HG02885 (cell line): Measurements from ENCODE around the gene FBXW5.
A peak's percentile ranks its signal among the peaks of the same experiment; 100 is the strongest.

Experiments used
- ATAC-seq: cut with Tn5 transposase; IDR thresholded peaks from one replicate; pipeline ENCODE4 v1.9.1; 2021; ENCODE audit warnings: mild to moderate bottlenecking; ENCODE audit not compliant: unreplicated experiment, poor library complexity

FBXW5 gene

GRCh38 chr9:136950656-136951276 is 6.2 kb upstream of the FBXW5 start:
- ATAC-seq = no peak

- peak; percentile 89 for ATAC-seq
These were observed 5.5 kb upstream of the FBXW5 start for GRCh38 chr9:136949817-136950655.

DNA sequence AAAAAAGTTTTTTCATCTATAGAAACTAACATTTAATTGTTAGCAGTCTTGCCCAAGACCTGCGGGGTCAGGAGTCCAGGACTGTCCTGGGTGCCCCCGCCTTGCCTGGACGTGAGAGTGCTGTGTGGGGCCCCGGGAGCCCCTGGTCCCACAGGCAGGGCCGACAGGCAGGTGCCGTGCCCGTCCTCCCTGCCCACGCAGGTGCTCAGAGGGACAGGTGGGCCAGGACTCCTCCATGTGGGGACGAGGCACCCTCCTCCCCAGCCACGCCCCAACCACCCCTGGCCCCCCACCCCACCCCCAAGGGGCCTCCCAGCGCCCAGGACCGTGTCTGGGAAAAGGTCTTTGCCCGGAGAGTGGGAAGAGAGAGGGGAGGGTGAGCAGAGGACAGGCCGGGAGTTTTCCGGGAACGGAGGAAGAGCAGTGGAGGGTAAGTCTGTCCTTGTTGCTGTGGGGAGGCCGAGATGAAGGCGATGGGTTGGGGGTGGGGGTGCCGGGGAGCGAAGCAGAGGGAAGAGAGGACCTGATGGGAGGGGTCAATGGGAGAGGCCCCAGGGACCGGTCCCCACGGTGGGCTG is 4.8 kb upstream of the FBXW5 start:
- no peak for ATAC-seq

GRCh38 chr9:136947955-136948510 is 3.5 kb upstream of the FBXW5 start:
- ATAC-seq = no peak

- no peak for ATAC-seq
These were observed 2.7 kb upstream of the FBXW5 start for GRCh38 chr9:136947028-136947891.

GRCh38 chr9:136946228-136947027 is 1.9 kb upstream of the FBXW5 start:
- no peak for ATAC-seq

DNA sequence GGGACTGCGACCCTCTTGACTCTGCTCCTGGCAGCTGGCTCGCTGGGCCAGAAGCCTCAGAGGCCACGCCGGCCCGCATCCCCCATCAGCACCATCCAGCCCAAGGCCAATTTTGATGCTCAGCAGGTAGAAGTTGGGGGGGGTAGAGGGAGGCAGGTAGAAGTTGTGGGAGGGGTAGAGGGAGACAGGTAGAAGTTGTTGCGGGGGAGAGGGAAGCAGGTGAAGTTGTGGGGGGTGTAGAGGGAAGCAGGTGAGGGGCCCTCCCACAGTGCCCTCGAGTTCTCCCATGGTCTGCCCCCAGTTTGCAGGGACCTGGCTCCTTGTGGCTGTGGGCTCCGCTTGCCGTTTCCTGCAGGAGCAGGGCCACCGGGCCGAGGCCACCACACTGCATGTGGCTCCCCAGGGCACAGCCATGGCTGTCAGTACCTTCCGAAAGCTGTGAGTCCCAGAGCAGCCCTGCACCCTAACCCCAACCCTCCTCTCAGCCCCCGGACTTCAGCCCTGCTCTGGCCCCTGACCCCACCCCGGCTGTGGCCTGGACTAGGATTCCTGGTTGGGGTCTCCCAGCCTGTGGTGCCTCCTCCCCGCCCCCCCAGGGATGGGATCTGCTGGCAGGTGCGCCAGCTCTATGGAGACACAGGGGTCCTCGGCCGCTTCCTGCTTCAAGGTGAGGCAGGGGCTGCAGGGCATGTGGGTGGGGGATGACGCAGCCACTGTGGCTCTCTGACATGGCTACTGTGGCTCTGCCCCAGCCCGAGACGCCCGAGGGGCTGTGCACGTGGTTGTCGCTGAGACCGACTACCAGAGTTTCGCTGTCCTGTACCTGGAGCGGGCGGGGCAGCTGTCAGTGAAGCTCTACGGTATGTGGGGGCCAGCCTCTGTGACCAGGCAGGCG is 1.0 kb upstream of the FBXW5 start:
- ATAC-seq = no peak

- peak; percentile 38 for ATAC-seq
These were observed 373 bp downstream of the FBXW5 start for GRCh38 chr9:136944212-136944518.

DNA sequence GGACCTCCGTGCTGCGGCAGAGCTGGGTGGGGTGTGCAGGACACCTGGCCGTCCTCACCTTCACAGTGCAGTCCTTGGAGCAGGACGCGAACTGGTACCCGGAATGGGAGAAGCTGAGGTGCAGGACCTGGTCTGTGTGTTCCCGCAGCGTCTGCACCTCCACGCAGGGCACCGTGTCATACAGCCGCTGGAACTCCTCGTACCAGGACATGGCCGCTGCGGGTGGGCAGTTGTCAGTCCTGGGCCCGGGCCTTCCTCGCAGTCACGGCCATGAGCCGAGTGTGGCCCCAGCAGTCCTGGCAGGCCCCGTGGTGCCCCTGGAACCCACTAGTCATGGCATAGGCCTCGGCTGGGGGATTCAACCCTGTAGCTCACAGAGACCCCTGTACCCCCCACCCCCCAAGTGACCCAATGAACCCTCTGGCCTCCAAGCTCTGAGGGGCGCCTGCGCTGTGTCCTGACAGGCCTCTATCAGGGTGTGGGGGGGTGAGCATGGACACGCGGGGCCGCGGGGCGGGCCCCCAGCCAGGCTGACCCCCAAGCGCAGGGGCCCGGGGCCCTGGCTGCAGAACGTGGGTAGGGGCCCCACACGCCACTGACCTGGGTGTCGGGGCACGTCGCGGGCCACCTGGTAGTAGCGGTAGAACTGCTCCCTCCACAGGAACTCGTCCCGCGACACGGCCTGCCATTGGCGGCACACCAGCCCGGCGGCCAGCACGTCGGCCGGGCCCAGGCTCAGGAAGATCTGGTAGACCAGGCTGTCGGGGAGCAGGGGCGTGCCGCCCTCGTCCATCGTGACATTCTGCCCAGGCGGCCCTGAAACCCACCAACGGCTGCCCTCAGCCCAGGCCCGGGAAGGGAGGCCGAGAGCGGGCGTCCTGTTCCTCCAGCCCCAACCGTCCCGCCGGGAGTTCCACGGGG is 987 bp downstream of the FBXW5 start:
- peak; percentile 27 for ATAC-seq

DNA sequence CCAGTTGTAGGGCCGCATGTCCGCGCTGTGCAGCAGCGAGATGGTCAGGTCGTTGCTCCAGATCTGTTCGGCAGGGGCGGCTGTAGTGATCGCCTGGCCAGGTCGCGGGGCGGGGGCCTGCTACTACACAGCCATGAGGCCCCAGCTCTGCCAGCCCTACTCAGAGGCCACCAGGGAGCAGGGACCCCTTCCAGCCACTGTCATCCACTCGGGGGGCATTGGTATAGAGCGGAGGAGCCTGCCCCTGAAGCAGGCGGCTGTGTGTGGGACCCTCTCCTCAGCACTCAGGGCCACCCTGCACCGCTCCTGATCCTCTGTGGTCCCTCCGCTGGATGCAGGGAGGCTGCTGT is 1.7 kb downstream of the FBXW5 start:
- no peak for ATAC-seq

- no peak for ATAC-seq
These were observed 2.2 kb downstream of the FBXW5 start for GRCh38 chr9:136942112-136942880.

DNA sequence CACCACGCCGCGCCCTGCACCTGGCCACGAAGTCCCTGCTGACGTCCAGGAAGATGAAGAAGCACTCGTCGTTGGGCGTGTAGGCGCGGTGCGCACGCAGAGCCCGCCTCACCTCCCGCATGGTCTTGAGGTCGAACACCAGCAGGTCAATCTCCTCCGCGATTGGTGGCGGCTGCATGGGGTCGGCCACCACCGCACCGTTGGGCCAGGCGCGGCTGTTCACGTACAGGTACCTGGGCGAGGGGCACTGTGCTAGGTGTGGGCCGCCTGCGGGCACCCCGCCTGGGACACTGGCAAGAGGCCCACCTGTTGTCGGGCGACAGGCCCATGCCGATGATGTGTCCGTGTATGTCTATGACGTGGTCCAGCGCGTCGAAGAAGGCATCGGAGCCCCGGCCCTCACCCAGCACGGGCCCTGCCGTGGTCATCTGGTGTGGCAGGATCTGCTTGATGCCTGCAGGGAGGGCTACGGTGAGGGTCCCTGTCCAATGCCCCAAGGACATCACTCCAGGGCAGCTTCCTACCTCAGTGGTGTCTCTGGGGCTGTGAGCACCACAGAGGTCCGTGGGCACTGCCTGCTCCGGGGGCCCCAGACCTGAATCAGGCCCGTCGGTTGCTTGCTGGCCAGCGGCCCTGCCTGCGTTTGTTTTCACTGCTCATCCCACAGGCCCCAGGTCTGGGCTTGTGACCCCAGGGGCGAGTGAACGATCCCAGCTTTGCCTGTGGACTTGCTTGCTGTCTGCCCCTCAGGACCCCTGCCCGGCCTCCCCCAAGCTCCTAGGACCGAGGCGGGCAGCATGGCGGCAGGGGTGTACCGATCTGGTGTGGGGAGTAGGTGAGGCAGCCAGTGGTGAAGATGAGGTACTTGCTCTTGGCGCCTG is 3.1 kb downstream of the FBXW5 start:
- ATAC-seq = no peak

DNA sequence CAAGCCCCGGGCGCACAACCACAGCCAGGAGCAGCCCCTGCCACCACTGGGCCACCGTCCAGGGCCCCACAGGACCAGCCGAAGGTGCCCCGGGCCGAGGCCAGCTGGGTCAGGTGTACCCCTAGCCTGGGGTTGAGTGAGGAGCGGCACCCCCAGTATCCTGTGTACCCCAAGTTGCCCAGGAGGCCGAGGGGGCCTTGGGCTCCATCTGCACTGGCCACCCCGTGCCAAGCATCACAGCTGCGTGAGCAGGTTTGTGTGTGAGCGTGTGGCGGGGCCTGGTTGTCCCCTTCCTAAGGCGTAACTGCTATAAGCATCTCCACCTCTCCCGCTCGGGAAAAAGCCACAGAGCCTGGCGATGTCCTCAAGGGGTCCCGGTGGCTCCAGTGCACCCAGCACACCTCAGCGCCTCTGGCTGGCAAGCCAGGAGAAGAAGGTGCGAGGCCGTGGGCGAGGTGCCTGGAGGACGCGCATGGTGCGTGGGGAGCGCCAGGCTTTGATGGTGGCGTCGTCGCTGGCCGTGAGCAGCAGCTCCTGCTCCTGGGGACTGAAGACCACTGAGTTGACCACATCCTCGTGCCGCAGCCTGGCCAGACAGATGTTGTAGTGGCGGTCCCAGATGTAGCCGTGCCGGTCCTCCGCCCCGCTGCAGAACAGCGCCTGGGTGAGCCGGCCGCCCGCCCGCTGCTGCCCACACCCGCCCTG is 3.9 kb downstream of the FBXW5 start:
- ATAC-seq = no peak

DNA sequence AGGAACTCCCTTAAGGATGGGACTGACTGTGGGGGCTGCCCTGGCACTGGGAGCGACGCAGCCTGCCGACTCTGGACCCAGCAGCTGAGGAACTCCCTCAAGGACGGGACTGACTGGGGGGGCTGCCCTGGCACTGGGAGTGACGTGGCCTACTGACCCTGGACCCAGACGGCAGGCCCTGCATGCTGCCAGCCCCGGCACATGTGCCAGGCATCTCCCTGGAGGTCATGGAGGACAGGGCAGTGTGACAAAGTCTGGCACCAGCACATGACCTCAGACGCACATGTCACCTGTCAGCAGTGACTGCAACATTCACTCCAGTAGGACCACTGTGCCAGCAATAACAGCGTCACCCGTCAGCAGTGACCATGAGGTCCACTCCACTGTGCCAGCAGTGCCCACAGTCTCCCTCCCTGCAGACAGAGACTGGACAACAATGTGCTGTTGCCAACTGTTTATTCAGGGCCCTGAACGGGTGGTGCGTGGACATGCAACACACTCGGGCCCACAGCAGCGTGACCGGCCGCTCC is 4.5 kb downstream of the FBXW5 start:
- ATAC-seq = no peak

DNA sequence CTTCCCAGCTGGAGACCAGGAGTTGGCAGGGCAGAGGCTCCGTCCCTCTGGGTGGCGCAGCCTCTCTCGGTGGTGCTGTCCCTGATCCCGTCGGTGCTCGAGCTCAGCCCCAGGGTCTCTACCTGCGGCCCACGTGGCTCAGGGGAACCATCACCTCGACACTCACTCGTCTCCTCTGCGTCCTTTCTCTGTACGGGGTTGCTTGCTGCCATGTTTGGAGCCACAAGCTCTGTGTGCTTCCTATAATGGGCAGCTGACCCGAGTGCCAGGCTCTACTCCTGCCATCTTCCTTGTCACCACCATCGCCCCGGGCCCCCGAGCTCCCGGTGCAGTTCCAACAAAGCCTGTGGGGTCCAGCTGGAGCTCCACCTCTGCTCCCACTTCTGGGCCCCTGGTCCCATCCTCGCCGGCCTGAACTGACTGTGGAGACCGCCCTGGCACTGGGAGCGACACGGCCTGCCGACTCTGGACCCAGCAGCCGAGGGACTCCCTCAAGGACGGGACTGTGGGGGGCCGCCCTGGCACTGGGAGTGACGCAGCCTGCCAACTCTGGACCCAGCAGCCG is 5.0 kb downstream of the FBXW5 start:
- no peak for ATAC-seq
